Measurements from ENCODE around the gene TMED1.

The TMED1 gene

GRCh38 chr19:10819124-10820060 is 16.6 kb downstream of the TMED1 start:
- ATAC-seq (replicated peaks) (no peak), DNase-seq (no peak)
- Mint-ChIP-seq H3K4me1 (ENCODE audit: low read depth in 2 of 2) (peaks cover 16 to 25% of the 10 kb centered on the region in 2 donors), H3K9me3 (no peaks in the 10 kb centered on the region), H3K27me3 (no peaks in the 10 kb centered on the region), H3K27ac (peak overlapping the region; percentile 89 to 90), H3K4me3 (no peak overlapping the region), H3K36me3 (ENCODE audit: insufficient read depth) (peaks cover 47% of the 10 kb centered on the region)

GRCh38 chr19:10818301-10819123 is 17.5 kb downstream of the TMED1 start:
- DNase-seq (no peak), ATAC-seq (replicated peaks) (no peak)
- H3K4me3 Mint-ChIP-seq, result no peak overlapping the region
- peaks cover 18 to 31% of the 10 kb centered on the region in 2 donors for H3K4me1 Mint-ChIP-seq (ENCODE audit: low read depth in 2 of 2)
- H3K27me3 Mint-ChIP-seq, result no peaks in the 10 kb centered on the region
- peaks cover 41% of the 10 kb centered on the region for H3K36me3 Mint-ChIP-seq (ENCODE audit: insufficient read depth)
- peak overlapping the region in 1 of 2 donors; percentile 84 for H3K27ac Mint-ChIP-seq
- no peaks in the 10 kb centered on the region for H3K9me3 Mint-ChIP-seq

GRCh38 chr19:10817291-10818038 is 18.5 kb downstream of the TMED1 start:
- H3K27ac Mint-ChIP-seq, result no peak overlapping the region
- no peak for DNase-seq
- peaks cover 27 to 40% of the 10 kb centered on the region in 2 donors for H3K4me1 Mint-ChIP-seq (ENCODE audit: low read depth in 2 of 2)

GRCh38 chr19:10816691-10817090 is 19.3 kb downstream of the TMED1 start:
- DNase-seq, result no peak
- H3K27ac Mint-ChIP-seq, result peak overlapping the region; percentile 49 to 90

More at GRCh38 chr19:10817291-10818038, 18.5 kb downstream of the TMED1 start:
- Mint-ChIP-seq H3K27me3 (no peaks in the 10 kb centered on the region), H3K4me3 (no peak overlapping the region), H3K36me3 (ENCODE audit: insufficient read depth) (peaks cover 39% of the 10 kb centered on the region), H3K9me3 (no peaks in the 10 kb centered on the region)
- ATAC-seq (replicated peaks), result no peak

GRCh38 chr19:10815969-10816644 is 19.9 kb downstream of the TMED1 start:
- Mint-ChIP-seq H3K4me3 (no peak overlapping the region), H3K27ac (peak overlapping the region; percentile 49 to 96)
- ATAC-seq (replicated peaks), result no peak

More at GRCh38 chr19:10816691-10817090, 19.3 kb downstream of the TMED1 start:
- ATAC-seq (replicated peaks), result no peak
- no peaks in the 10 kb centered on the region for H3K27me3 Mint-ChIP-seq
- no peaks in the 10 kb centered on the region for H3K9me3 Mint-ChIP-seq
- peaks cover 42% of the 10 kb centered on the region for H3K36me3 Mint-ChIP-seq (ENCODE audit: insufficient read depth)
- H3K4me1 Mint-ChIP-seq (ENCODE audit: low read depth in 2 of 2), result peaks cover 29 to 46% of the 10 kb centered on the region in 2 donors
- H3K4me3 Mint-ChIP-seq, result no peak overlapping the region

GRCh38 chr19:10815007-10815536 is 20.9 kb downstream of the TMED1 start:
- H3K9me3 Mint-ChIP-seq, result no peaks in the 10 kb centered on the region
- ATAC-seq (replicated peaks), result peak; percentile 61
- no peak for DNase-seq
- peaks cover 30% of the 10 kb centered on the region for H3K36me3 Mint-ChIP-seq (ENCODE audit: insufficient read depth)
- H3K4me1 Mint-ChIP-seq (ENCODE audit: low read depth in 2 of 2), result peaks cover 30 to 41% of the 10 kb centered on the region in 2 donors
- peak overlapping the region; percentile 14 to 44 for H3K4me3 Mint-ChIP-seq
- H3K27ac Mint-ChIP-seq, result peak overlapping the region; percentile 66 to 96
- H3K27me3 Mint-ChIP-seq, result no peaks in the 10 kb centered on the region

More at GRCh38 chr19:10815969-10816644, 19.9 kb downstream of the TMED1 start:
- Mint-ChIP-seq H3K9me3 (no peaks in the 10 kb centered on the region), H3K4me1 (ENCODE audit: low read depth in 2 of 2) (peaks cover 29 to 46% of the 10 kb centered on the region in 2 donors), H3K27me3 (no peaks in the 10 kb centered on the region), H3K36me3 (ENCODE audit: insufficient read depth) (peaks cover 40% of the 10 kb centered on the region)
- no peak for DNase-seq

- DNase-seq (no peak), ATAC-seq (replicated peaks) (peak; percentile 64)
- peak overlapping the region; percentile 46 to 67 for H3K4me3 Mint-ChIP-seq
- H3K9me3 Mint-ChIP-seq, result no peaks in the 10 kb centered on the region
- peaks cover 46 to 48% of the 10 kb centered on the region in 2 donors for H3K4me1 Mint-ChIP-seq (ENCODE audit: low read depth in 2 of 2)
- H3K36me3 Mint-ChIP-seq (ENCODE audit: insufficient read depth), result peaks cover 34% of the 10 kb centered on the region
- H3K27ac Mint-ChIP-seq, result peak overlapping the region; percentile 92 to 96
- H3K27me3 Mint-ChIP-seq, result no peaks in the 10 kb centered on the region
Observed at GRCh38 chr19:10812902-10813404, 23.1 kb downstream of the TMED1 start.

GRCh38 chr19:10812196-10812595 is 23.8 kb downstream of the TMED1 start:
- H3K4me3 Mint-ChIP-seq, result no peak overlapping the region
- peaks cover 32% of the 10 kb centered on the region for H3K36me3 Mint-ChIP-seq (ENCODE audit: insufficient read depth)
- ATAC-seq (replicated peaks) (no peak), DNase-seq (no peak)
- no peaks in the 10 kb centered on the region for H3K27me3 Mint-ChIP-seq
- H3K4me1 Mint-ChIP-seq (ENCODE audit: low read depth in 2 of 2), result peaks cover 46 to 48% of the 10 kb centered on the region in 2 donors
- H3K9me3 Mint-ChIP-seq, result no peaks in the 10 kb centered on the region
- peak overlapping the region; percentile 92 to 96 for H3K27ac Mint-ChIP-seq

- peaks cover 46 to 48% of the 10 kb centered on the region in 2 donors for H3K4me1 Mint-ChIP-seq (ENCODE audit: low read depth in 2 of 2)
- ATAC-seq (replicated peaks), result no peak
- no peak for DNase-seq
- H3K27ac Mint-ChIP-seq, result peak overlapping the region; percentile 92 to 96
- H3K9me3 Mint-ChIP-seq, result no peaks in the 10 kb centered on the region
- H3K36me3 Mint-ChIP-seq (ENCODE audit: insufficient read depth), result peaks cover 32% of the 10 kb centered on the region
- no peak overlapping the region for H3K4me3 Mint-ChIP-seq
- no peaks in the 10 kb centered on the region for H3K27me3 Mint-ChIP-seq
Observed at GRCh38 chr19:10811391-10812111, 24.5 kb downstream of the TMED1 start.

GRCh38 chr19:10809651-10810285 is 26.2 kb downstream of the TMED1 start:
- no peak for DNase-seq
- ATAC-seq (replicated peaks), result no peak
- H3K27me3 Mint-ChIP-seq, result no peaks in the 10 kb centered on the region
- H3K27ac Mint-ChIP-seq, result peak overlapping the region; percentile 76 to 96
- H3K36me3 Mint-ChIP-seq (ENCODE audit: insufficient read depth), result peaks cover 42% of the 10 kb centered on the region
- H3K4me1 Mint-ChIP-seq (ENCODE audit: low read depth in 2 of 2), result peaks cover 39 to 44% of the 10 kb centered on the region in 2 donors
- H3K9me3 Mint-ChIP-seq, result no peaks in the 10 kb centered on the region
- peak overlapping the region; percentile 22 to 63 for H3K4me3 Mint-ChIP-seq

- DNase-seq (peak in 1 of 3 experiments; percentile 37), ATAC-seq (replicated peaks) (peak; percentile 55)
- H3K9me3 Mint-ChIP-seq, result no peaks in the 10 kb centered on the region
- H3K4me1 Mint-ChIP-seq (ENCODE audit: low read depth in 2 of 2), result peaks cover 32 to 40% of the 10 kb centered on the region in 2 donors
- H3K4me3 Mint-ChIP-seq, result peak overlapping the region; percentile 22 to 63
- H3K27me3 Mint-ChIP-seq, result no peaks in the 10 kb centered on the region
- H3K36me3 Mint-ChIP-seq (ENCODE audit: insufficient read depth), result peaks cover 45% of the 10 kb centered on the region
- H3K27ac Mint-ChIP-seq, result peak overlapping the region; percentile 76 to 96
Observed at GRCh38 chr19:10808937-10809649, 26.9 kb downstream of the TMED1 start.
